HG03025 (cell line): ENCODE data around the gene NUP93.
"Not testable (repeated sequence)": the region's sequence is repeated elsewhere in the genome, so short reads cannot be mapped to it uniquely, and the experiment has no call there.

ENCODE experiments used
- ATAC-seq: cut with Tn5 transposase; IDR thresholded peaks from one replicate; pipeline ENCODE4 v1.9.1; 2021; ENCODE audit warnings: mild to moderate bottlenecking, moderate library complexity; ENCODE audit not compliant: unreplicated experiment, low FRiP score

The NUP93 gene

GRCh38 chr16:56774016-56774680, 44.2 kb downstream of the NUP93 start:
- no peak for ATAC-seq

GRCh38 chr16:56775162-56775561, 45.2 kb downstream of the NUP93 start:
- no peak for ATAC-seq

- no peak for ATAC-seq
Observed at GRCh38 chr16:56776562-56776961, 46.6 kb downstream of the NUP93 start.

- no peak for ATAC-seq
Observed at GRCh38 chr16:56777001-56777400, 47.1 kb downstream of the NUP93 start.

GRCh38 chr16:56777482-56777881, 47.6 kb downstream of the NUP93 start:
- ATAC-seq = no peak

- ATAC-seq = no peak
Observed at GRCh38 chr16:56779906-56780305, 50.0 kb downstream of the NUP93 start.

GRCh38 chr16:56780646-56781045, 50.7 kb downstream of the NUP93 start:
- ATAC-seq = no peak

- ATAC-seq = no peak
Observed at GRCh38 chr16:56781528-56781961, 51.6 kb downstream of the NUP93 start.

GRCh38 chr16:56783344-56783743, 53.4 kb downstream of the NUP93 start:
- no peak for ATAC-seq

GRCh38 chr16:56785317-56785716, 55.4 kb downstream of the NUP93 start:
- ATAC-seq = no peak

- no peak for ATAC-seq
Observed at GRCh38 chr16:56787167-56787566, 57.2 kb downstream of the NUP93 start.

- no peak for ATAC-seq
Observed at GRCh38 chr16:56788435-56788834, 58.5 kb downstream of the NUP93 start.

- no peak for ATAC-seq
Observed at GRCh38 chr16:56789360-56789759, 59.4 kb downstream of the NUP93 start.

GRCh38 chr16:56792967-56793366, 63.0 kb downstream of the NUP93 start:
- ATAC-seq = no peak

- ATAC-seq = no peak
Observed at GRCh38 chr16:56793492-56793891, 63.6 kb downstream of the NUP93 start.

- ATAC-seq = no peak
Observed at GRCh38 chr16:56795011-56795410, 65.1 kb downstream of the NUP93 start.

GRCh38 chr16:56797038-56797437, 67.1 kb downstream of the NUP93 start:
- not testable (repeated sequence) for ATAC-seq

- ATAC-seq = no peak
Observed at GRCh38 chr16:56797861-56798260, 67.9 kb downstream of the NUP93 start.

GRCh38 chr16:56798955-56799354, 69.0 kb downstream of the NUP93 start:
- no peak for ATAC-seq

GRCh38 chr16:56800355-56800754, 70.4 kb downstream of the NUP93 start:
- no peak for ATAC-seq

GRCh38 chr16:56801762-56802161, 71.8 kb downstream of the NUP93 start:
- ATAC-seq = no peak

GRCh38 chr16:56807011-56807675, 77.2 kb downstream of the NUP93 start:
- no peak for ATAC-seq
